Naive B cell (primary cell): ENCODE results near the gene OR56A1. TPM values are rescaled to one million over a fixed set of nuclear protein-coding genes. Genes with fewer than 3 reads are reported as not detected.

Experiments
- ATAC-seq, 2 donors: fragments of 150-1000 bp; cut with Tn5 transposase; 2 replicates each; pipeline ENCODE4 v1.10.0; 2021; ENCODE audit warnings: low read depth in 2 of 2, mild to moderate bottlenecking in 2 of 2, moderate library complexity in 2 of 2
- DNase-seq: peaks from one replicate; pipeline ENCODE4 v3.0.0; 2022
- H3K27ac Mint-ChIP-seq, 6 donors: one replicate each; pipeline ENCODE4 v1.8.0; 2020 to 2022; ENCODE audit warnings: mild to moderate bottlenecking in 6 of 6, mixed read lengths in 6 of 6, moderate library complexity in 5 of 6, inconsistent platforms in 2 of 6
- H3K27me3 Mint-ChIP-seq, 3 donors: one replicate each; pipeline ENCODE4 v1.8.0; 2021 to 2022; ENCODE audit warnings: mixed read lengths in 3 of 3, mild to moderate bottlenecking in 1 of 3
- H3K36me3 Mint-ChIP-seq, 2 donors: one replicate each; pipeline ENCODE4 v1.8.0; 2020 to 2022; ENCODE audit warnings: mixed read lengths in 2 of 2, inconsistent platforms in 1 of 2, mild to moderate bottlenecking in 1 of 2
- H3K4me1 Mint-ChIP-seq, 3 donors: one replicate each; pipeline ENCODE4 v1.8.0; 2020 to 2022; ENCODE audit warnings: mixed read lengths in 3 of 3, inconsistent platforms in 1 of 3, mild to moderate bottlenecking in 1 of 3, moderate library complexity in 1 of 3
- H3K4me3 Mint-ChIP-seq, 8 donors: one replicate each; pipeline ENCODE4 v1.8.0; 2020 to 2022; ENCODE audit warnings: mild to moderate bottlenecking in 8 of 8, mixed read lengths in 8 of 8, moderate library complexity in 8 of 8, inconsistent platforms in 2 of 8
- H3K9me3 Mint-ChIP-seq, 7 donors: one replicate each; pipeline ENCODE4 v1.8.0; 2020 to 2022; ENCODE audit warnings: mixed read lengths in 7 of 7, mild to moderate bottlenecking in 5 of 7, inconsistent platforms in 2 of 7, moderate library complexity in 1 of 7
- polyA plus RNA-seq, 6 donors: library from polyadenylated mRNA; unstranded; fragments of 300-500 nt; fragmentation: Illumina TruSeq; gene quantifications; one replicate each; pipeline ENCODE4 v1.2.3, GENCODE V29; 2021; ENCODE audit warnings: low read depth in 6 of 6

Gene OR56A1
- polyA plus RNA-seq, 6 donors from 2014 or later = not detected

DNA sequence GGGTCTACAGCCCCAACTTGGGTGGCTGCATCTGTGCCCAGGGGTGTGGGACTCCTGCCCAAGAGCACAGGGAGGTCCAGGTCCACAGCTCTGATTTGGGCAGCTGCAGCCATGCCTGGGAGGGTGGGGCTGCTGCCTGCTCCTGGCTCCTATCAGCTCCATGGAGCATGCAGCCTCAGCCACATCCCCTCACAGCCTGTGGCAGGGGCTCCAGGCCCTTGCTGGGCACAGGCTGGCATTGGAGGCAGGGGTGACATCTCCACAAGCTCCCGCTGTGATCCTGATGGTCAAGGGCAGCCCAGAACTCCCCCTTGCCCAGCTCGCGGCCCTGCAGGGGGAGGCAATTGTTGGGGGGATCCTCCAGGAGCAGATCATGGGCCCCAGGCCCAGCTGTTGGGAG is 17.5 kb downstream of the OR56A1 start:
- Mint-ChIP-seq H3K9me3 (peaks cover 5 to 28% (median 15%) of the 10 kb centered on the region in 7 donors), H3K4me1 (no peaks in the 10 kb centered on the region), H3K27me3 (peaks cover 10 to 28% (median 15%) of the 10 kb centered on the region in 3 donors), H3K27ac (no peak overlapping the region), H3K36me3 (peaks cover 0 to 4% of the 10 kb centered on the region in 2 donors), H3K4me3 (no peak overlapping the region)
- ATAC-seq (no peak), DNase-seq (no peak)

- Mint-ChIP-seq H3K4me3 (no peak overlapping the region), H3K9me3 (peaks cover 5 to 22% (median 10%) of the 10 kb centered on the region in 7 donors), H3K27ac (no peak overlapping the region), H3K36me3 (peaks cover 0 to 4% of the 10 kb centered on the region in 2 donors), H3K4me1 (no peaks in the 10 kb centered on the region), H3K27me3 (peaks cover 10 to 28% (median 15%) of the 10 kb centered on the region in 3 donors)
- ATAC-seq (no peak), DNase-seq (no peak)
Observed at GRCh38 chr11:6012035-6012668, 18.4 kb downstream of the OR56A1 start.

GRCh38 chr11:6006846-6007245 is 23.7 kb downstream of the OR56A1 start, which contains the start of gene OR56A4:
Gene OR56A4, minus strand, starts transcription at chr11:6006946. Its CDS starts 3,954 bp downstream, at chr11:6002992.
- Mint-ChIP-seq H3K27me3 (peaks cover 15 to 41% (median 16%) of the 10 kb centered on the region in 3 donors), H3K36me3 (no peaks in the 10 kb centered on the region), H3K9me3 (no peaks in the 10 kb centered on the region), H3K4me3 (no peak within 1 kb of the TSS), H3K27ac (no peak within 1 kb of the TSS), H3K4me1 (no peaks in the 10 kb centered on the region)
- ATAC-seq (no peak), DNase-seq (no peak)

DNA sequence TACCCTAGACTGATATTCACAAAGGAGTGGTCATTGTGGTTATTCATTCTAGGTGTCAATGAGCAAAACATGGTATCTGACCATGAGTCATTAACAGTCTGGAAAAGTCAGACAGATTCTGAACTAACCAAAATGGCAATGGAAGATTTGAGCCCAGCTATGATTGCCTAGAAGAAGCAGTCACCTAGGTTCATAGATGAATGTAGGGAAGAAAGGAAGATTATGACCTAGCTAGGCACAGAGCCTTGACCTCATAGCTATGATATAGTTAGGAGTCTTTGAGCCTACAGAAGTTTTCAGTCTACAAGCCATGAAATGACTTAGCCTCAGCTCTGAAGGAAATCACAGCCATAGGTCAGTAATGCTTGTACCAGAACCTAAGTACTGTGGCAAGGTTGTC is 24.2 kb downstream of the OR56A1 start:
- Mint-ChIP-seq H3K27ac (no peak overlapping the region), H3K36me3 (no peaks in the 10 kb centered on the region), H3K27me3 (peaks cover 15 to 40% (median 16%) of the 10 kb centered on the region in 3 donors), H3K4me3 (no peak overlapping the region), H3K4me1 (no peaks in the 10 kb centered on the region), H3K9me3 (no peaks in the 10 kb centered on the region)
- ATAC-seq (no peak), DNase-seq (no peak)

- ATAC-seq = no peak
- DNase-seq = no peak
- Mint-ChIP-seq H3K4me1 (no peaks in the 10 kb centered on the region), H3K4me3 (no peak overlapping the region), H3K27ac (peak overlapping the region in 1 of 6 donors; percentile 5), H3K27me3 (peaks cover 11 to 35% (median 13%) of the 10 kb centered on the region in 3 donors), H3K9me3 (peaks cover 0 to 5% (median 0%) of the 10 kb centered on the region in 7 donors), H3K36me3 (no peaks in the 10 kb centered on the region)
Observed at GRCh38 chr11:6002202-6002699, 28.3 kb downstream of the OR56A1 start.

GRCh38 chr11:5994791-5995190 is 35.8 kb downstream of the OR56A1 start:
- Mint-ChIP-seq H3K27me3 (peaks cover 9 to 18% (median 12%) of the 10 kb centered on the region in 3 donors), H3K4me1 (no peaks in the 10 kb centered on the region), H3K4me3 (no peak overlapping the region), H3K9me3 (peaks cover 0 to 4% (median 0%) of the 10 kb centered on the region in 7 donors), H3K27ac (no peak overlapping the region), H3K36me3 (no peaks in the 10 kb centered on the region)
- ATAC-seq = no peak
- DNase-seq = no peak

GRCh38 chr11:5992604-5993251 is 37.8 kb downstream of the OR56A1 start:
- Mint-ChIP-seq H3K9me3 (peaks cover 0 to 1% (median 0%) of the 10 kb centered on the region in 7 donors), H3K4me3 (no peak overlapping the region), H3K27ac (no peak overlapping the region), H3K27me3 (peaks cover 7 to 15% (median 15%) of the 10 kb centered on the region in 3 donors), H3K4me1 (no peaks in the 10 kb centered on the region), H3K36me3 (no peaks in the 10 kb centered on the region)
- DNase-seq = no peak
- ATAC-seq = no peak

DNA sequence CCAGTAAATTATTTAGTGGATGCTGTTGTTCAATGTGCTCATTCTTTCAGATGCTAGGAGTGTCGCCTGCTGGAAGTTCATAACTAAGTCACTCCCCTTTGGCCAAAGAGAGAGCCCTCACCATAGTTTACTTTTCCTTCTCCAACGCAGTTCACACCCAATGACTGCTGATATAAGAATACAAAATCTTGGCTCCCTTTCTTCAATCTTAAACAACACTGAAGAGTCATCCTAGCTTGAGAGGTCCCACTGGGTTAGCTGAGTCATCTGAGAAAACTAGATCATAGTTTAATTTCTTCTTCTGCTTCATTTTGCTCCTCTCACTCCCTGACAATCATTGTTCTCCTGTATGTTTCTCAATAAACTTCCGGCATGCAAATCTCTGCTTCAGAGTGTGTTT is 38.4 kb downstream of the OR56A1 start:
- no peaks in the 10 kb centered on the region for H3K36me3 Mint-ChIP-seq
- H3K9me3 Mint-ChIP-seq = peaks cover 0 to 5% (median 0%) of the 10 kb centered on the region in 7 donors
- H3K27ac Mint-ChIP-seq = no peak overlapping the region
- no peaks in the 10 kb centered on the region for H3K4me1 Mint-ChIP-seq
- no peak for DNase-seq
- H3K27me3 Mint-ChIP-seq = peaks cover 10 to 19% (median 15%) of the 10 kb centered on the region in 3 donors
- H3K4me3 Mint-ChIP-seq = no peak overlapping the region
- no peak for ATAC-seq

- Mint-ChIP-seq H3K27me3 (peaks cover 18 to 33% (median 24%) of the 10 kb centered on the region in 3 donors), H3K36me3 (no peaks in the 10 kb centered on the region), H3K9me3 (peaks cover 0 to 5% (median 0%) of the 10 kb centered on the region in 7 donors), H3K27ac (no peak overlapping the region), H3K4me3 (no peak overlapping the region), H3K4me1 (no peaks in the 10 kb centered on the region)
- DNase-seq (no peak), ATAC-seq (no peak)
Observed at GRCh38 chr11:5989203-5989602, 41.4 kb downstream of the OR56A1 start.

DNA sequence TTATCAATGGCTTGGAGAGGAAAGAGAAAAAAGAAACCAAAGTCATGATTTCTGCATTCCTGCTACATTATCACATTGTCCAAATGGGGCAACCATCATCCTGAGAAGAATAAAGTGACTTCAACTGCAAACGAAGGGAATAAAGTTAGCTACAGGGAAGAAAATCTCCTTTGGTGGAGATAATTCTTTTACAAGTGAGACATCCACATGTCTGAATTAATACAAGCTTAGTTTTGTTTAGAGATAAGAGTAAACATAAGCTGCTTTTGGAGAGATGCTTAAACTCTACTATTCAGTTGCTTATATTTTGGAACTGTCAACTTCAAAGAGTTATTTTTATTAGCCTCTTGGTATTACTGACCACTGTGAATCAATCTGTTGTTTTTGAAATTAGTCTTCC is 43.7 kb downstream of the OR56A1 start, which contains the start of gene OR52L1:
Gene OR52L1, minus strand, starts transcription at position 101 of the 400 bp plus-strand sequence. Its CDS starts 55 bp downstream, at position 46.
- DNase-seq (no peak), ATAC-seq (no peak)
- H3K9me3 Mint-ChIP-seq = peaks cover 0 to 8% (median 0%) of the 10 kb centered on the region in 7 donors
- no peak within 1 kb of the TSS for H3K4me3 Mint-ChIP-seq
- H3K27ac Mint-ChIP-seq = no peak within 1 kb of the TSS
- no peaks in the 10 kb centered on the region for H3K36me3 Mint-ChIP-seq
- peaks cover 28 to 47% (median 28%) of the 10 kb centered on the region in 3 donors for H3K27me3 Mint-ChIP-seq
- no peaks in the 10 kb centered on the region for H3K4me1 Mint-ChIP-seq

DNA sequence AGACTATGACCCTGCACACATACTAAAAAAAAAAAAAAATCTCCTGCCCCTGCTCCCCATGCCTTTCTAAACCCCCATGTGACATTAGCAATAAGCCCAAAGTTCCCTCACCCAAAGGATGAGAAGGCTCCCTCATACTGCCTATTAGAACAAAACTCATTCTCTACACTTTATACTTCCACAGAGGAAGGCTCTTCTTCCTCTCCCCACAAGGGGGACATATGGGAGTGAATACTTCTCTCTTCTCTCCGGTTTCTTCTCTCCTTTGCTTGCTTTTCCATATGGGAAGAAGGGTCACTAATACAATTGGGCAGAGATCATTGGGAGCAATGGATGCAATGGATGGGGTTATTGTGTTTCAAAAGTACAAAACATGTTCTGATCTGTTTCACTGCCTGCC is 47.1 kb downstream of the OR56A1 start:
- DNase-seq = no peak
- Mint-ChIP-seq H3K9me3 (peaks cover 0 to 30% (median 10%) of the 10 kb centered on the region in 7 donors), H3K27ac (no peak overlapping the region), H3K36me3 (no peaks in the 10 kb centered on the region), H3K4me3 (no peak overlapping the region), H3K27me3 (peaks cover 17 to 31% (median 22%) of the 10 kb centered on the region in 3 donors), H3K4me1 (no peaks in the 10 kb centered on the region)
- ATAC-seq = no peak

GRCh38 chr11:5973530-5973929 is 57.0 kb downstream of the OR56A1 start:
- Mint-ChIP-seq H3K4me3 (no peak overlapping the region), H3K27ac (no peak overlapping the region), H3K27me3 (peaks cover 5 to 14% (median 10%) of the 10 kb centered on the region in 3 donors), H3K4me1 (no peaks in the 10 kb centered on the region), H3K36me3 (no peaks in the 10 kb centered on the region), H3K9me3 (peaks cover 3 to 24% (median 7%) of the 10 kb centered on the region in 7 donors)
- DNase-seq = no peak
- ATAC-seq = no peak
